ENCODE results near the gene VPS35. TPM values are rescaled to one million over a fixed set of nuclear protein-coding genes. Genes with fewer than 3 reads are reported as not detected.
"Not testable (repeated sequence)": the region's sequence is repeated elsewhere in the genome, so short reads cannot be mapped to it uniquely, and the experiment has no call there.

The VPS35 gene
- total RNA-seq, 1 experiment from 2014 or later = 119 TPM

DNA sequence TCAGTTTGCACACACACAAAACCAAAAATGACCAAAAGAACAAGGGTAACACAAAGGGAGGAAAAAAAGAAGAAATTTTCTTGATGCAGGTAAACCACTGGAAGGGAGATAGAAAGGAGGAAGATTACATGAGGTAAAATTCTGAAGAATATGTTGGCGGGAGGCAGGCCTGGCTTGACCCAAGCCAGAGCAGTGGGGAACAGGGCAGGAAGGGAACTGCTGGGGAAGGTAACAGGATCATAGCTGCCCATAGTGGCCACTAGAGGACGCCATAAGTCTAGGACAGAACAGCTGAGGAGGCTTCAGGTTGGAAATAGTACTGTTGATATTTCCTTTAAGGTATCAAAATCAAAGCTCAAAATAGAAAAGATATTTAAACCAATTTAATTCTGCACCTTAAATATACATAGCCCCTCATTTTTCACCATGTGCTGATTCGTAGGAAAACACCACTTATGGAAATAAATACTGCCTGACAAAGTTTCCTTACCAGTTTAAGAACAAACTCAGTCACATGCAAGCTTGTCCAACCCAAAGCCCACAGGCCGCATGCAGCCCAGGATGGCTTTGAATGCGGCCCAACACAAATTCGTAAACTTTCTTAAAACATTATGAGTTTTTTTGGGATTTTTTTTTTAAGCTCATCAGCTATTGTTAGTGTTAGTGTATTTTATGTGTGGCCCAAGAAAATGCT, 15.5 kb downstream of the VPS35 start:
- DNase-seq (ENCODE audit: extremely low read depth, low read depth) = peak; percentile 69

DNA sequence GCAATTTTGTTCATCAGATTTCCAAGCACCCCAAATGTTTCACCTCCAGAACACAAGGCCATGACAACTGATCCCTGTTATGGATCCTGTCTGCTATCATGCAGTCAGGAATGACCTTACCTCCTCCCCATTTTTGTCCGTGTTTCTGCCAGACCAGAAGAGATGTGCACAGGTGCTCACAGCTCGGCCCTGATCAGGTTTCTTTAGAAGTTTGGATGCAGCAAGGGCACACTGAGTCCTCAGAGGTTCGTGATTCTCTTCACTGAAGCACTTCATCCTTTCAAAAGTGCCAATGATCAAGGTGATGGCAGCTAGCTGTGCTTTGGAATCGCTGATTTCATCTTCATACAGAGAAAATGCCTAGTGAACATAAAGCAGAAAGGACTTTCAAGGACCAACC, 26.9 kb downstream of the VPS35 start:
- DNase-seq (ENCODE audit: extremely low read depth, low read depth) = no peak

DNA sequence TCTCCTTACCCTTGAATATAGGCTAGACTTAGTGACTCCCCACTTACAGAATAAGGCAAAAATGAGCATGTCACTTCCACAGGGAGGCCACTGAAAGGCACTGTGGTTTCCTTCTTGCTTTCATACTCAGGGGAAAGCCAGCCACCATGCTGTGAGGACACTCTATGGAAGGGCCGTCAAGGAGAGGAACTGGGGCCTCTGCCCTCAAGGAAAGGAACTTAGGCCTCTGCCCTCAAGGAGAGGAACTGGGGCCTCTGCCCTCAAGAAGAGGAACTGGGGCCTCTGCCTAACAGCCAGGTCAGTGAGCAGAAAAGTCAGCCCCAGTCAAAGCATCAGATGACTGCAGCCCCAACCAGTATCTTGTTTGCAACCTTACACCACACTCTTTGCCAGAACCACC, 30.1 kb downstream of the VPS35 start:
- no peak for DNase-seq (ENCODE audit: extremely low read depth, low read depth)

DNA sequence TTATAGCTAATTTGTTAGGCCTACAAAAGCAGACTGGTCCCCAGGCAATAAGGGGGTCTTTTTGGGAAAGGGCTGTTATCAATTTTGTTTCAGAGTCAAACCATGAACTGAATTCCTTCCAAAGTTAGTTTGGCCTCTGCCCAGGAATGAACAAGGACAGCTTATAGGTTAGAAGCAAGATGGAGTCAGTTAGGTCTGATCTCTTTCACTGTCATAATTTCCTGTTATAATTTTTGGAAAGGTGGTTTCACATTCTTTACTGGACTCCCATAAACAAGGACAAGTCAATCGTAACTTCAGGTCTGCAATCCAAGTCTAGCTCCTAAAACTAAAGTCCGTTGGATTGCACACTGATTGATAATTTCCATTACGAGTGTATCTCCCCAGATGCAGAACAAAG, 37.7 kb downstream of the VPS35 start:
- no peak for DNase-seq (ENCODE audit: extremely low read depth, low read depth)

DNA sequence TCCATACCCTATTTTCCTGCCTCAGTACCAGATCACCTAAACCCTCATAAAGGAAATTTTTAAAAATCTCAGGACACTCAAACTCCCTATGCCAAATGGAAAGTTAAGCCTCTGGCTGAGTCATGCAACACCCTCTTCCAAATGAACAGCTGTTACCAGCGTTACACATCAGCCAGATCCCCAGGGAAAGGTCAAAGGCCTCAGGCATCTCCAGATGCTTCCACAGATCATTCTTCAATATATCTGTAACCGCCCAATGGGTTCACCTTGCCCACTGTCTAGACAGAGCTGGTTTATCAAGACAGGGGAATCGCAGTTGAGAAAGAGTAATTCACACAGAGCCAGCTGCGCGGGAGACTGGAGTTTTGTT, 38.7 kb downstream of the VPS35 start:
- DNase-seq (ENCODE audit: extremely low read depth, low read depth) = no peak

DNA sequence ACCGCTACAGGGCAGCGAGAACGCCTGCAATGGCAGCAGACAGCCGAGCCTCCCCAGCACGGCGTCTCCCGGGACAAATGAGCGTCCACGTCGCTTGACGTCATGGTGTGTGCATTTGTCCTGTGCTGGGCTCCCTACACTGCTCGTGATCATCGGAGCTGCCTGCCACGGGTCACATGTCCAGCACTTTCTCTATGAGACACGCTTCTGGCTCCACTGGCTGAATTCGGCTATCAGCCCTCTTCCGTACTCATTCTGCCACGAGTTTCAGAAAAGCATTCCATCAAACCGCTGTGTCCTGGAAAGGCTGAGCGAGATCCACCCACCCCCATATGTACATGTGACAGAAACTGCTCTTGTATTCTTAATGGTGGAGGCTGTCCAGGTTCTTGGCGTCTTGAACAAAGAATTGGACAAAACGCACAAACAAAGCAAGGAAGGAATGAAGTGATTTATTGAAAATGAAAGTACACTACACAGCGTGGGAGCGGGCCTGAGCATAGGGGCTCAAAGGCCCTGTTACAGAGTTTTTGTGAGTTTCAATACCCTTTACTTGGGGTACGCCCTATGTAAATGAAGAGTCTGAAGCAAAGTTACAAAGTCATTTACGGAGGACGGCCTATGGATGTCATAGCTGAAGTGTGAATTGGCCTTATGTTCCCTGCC, 39.3 kb downstream of the VPS35 start:
- no peak for DNase-seq (ENCODE audit: extremely low read depth, low read depth)

DNA sequence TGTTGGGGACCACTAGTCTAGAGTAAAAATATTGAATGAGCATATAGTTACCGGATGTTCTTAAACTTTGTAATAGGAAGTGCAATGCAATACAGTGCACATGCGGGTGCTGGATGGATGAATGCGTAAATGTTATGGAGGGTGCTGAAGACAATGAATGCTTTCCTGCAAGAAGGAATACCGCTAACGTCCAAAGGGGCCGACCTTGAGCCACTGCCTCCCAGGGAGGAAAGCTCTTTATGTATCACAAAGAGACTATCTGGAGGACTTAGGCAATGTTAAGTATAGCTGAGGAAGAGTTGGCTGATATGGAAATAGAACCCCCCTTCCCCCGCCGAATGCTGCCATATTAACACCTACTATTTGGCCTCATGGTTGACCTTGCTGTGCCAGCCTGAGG, 40.3 kb downstream of the VPS35 start:
- no peak for DNase-seq (ENCODE audit: extremely low read depth, low read depth)

DNA sequence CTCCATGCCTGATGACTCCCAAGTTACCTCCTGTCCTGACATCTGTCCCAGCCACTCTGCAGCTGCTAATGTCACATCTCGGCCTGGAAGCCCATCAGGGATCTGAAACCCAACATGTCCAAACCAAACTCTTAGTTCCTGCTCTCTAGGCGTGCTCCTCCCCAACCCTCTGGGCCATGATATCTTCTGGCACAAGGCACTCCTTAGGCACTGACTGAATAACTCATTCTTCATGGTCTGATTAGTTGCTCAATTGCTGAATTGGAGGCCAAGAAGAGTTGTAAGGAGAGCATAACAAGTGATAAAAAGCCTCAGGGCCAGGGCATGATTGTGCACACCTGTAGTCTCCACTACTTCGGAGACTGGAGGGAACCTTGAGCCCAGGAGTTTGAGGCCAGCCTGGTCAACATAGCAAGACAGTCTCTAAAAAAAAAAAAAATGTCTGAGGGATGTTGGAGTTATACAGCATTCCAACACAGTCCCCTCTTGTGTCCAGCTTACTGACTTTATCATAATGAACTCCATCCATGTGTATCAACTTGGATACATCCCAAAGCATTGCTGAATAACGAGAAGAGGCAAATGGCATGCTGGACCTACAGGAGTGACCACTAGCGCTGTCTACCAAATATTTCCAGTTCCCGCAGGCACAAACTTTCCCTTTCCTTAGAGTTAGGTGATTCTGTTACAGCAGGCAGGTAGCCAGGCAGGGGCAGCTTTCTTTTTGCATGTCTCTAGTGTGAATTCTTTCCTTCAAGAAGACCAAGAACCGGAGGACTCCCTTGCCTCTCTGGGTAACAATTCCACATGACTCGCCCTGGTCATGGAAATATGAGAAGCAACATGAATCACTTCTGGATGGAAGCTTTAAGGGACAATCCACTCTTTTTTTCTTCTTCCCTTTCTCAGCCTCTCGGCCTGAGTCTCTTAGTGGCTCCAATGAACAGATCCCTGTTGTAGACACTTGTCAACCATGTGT, 49.7 kb downstream of the VPS35 start:
- DNase-seq (ENCODE audit: extremely low read depth, low read depth) = no peak

DNA sequence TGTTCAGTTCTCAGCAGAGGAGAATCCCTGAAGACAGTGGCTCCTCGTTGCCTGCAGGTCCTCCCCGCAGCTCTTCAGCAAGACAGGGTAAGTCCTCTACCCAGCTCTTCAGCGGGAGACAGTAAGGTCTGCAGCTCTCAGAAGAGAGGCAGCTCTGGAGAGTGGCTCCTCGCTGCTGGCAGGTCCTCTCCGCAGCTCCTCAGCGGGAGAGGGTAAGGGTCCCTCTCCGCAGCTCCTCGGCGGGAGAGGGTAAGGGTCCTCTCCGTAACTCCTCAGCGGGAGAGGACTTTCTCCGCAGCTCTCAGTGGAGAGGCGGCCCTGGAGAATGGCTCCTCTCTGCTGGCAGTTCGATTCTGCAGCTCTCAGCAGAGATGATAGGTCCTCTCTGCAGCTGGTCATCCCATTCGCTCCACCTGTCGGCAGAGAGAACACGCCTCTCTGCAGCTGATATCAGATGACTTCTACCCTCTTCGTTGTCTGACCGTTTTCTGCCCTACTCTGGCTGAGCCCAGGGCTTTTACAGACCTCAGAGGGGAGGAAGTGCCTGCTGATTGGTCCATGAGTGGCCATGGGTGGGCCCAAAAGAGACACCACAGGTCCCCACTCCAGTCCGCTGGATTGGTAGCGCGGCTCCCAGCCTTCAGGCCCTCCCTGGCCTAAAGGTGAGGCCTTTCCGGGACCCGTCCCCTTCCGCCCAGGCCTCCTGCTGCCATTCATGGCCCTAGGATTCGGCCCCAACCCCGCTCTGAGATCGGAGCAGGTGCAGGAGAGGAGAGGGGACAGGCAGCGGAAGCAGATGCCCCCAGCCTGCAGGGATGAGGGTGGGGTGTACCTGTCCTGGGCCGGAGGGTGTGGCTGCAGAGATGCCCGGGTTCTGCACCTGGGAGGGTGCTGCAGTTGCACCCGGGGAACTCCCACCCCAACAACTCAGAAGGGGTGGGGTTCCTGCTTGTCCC, 55.9 kb downstream of the VPS35 start:
- DNase-seq (ENCODE audit: extremely low read depth, low read depth) = no peak

DNA sequence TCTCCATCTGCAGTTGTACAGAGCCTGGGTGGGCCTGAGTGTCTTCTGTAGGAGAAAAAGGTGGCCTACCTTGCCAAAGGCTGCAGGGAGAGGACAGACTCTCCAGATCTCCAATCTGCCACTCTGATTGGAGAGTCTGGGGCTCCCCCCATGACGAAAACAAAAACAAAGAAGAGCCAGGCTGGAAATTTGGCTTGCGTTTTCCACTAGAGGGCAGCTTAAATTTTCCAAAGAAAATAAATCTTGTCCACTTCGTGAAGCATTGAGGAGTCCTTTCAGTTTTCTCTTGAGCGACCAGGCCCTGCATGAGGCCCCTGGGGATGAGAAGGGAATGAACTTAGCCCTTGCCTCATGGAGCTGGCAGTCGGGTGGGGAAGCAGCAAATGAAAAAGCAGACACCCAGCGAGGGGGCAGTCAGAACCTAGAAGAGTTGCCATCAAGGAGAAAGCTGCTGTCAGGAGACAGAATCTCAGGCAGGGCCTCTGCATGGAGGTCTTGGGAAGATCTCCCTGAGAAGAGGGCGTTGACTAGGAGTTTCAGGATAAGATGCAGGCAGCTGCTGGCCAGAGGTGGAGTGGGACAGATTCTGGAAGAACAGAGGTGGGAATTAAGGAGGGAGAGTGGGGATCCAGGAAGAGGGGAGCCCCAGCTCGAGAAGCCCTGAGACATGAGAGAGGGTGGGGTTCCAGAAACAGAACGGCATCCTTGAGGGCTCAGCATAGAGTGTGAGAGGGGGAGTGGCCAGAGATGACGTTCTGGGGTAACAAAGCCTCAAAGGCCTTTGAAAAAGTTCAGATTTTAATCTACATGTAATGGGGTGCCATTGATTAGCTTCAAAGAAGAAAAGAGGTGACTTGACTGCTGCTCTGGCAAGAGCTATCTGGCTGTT, 59.4 kb downstream of the VPS35 start:
- DNase-seq (ENCODE audit: extremely low read depth, low read depth) = peak; percentile 30

DNA sequence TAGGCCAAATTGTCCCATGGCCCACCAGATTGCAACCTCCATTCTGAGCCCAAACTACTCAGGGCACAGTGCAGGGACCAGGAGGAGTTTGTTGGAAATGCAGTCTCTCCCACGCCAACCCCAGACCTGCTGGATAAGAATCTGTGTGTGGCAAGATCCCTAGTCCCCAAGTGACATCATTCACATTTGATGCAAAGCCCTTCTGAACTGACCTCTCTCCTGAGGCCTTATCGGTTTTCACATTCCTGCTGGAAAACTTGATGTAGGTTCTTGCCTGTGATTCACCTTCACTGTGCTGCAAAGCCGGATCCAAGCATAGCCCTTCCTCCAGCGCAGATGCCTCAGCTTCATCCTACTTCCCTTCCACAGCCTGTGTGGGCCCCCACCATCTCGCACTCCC, 61.2 kb downstream of the VPS35 start:
- DNase-seq (ENCODE audit: extremely low read depth, low read depth) = no peak

DNA sequence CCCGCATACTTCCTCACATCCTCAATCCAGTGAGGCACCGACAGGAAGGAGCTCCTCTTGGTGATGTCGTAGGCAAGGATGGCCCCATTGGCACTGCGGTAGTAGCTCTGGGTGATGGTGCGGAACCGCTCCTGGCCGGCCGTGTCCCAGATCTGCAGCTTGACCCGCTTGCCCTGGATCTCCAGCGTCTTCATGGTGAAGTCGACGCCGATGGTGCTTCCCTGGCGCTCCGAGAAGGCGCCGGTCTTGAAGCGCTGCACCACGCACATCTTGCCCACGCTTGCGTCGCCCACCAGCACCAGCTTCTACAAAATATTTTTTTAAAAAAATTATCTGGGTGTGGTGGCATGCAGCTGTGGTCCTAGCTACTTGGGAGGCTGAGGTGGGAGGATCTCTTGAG, 62.3 kb downstream of the VPS35 start:
- not testable (repeated sequence) for DNase-seq (ENCODE audit: extremely low read depth, low read depth)

DNA sequence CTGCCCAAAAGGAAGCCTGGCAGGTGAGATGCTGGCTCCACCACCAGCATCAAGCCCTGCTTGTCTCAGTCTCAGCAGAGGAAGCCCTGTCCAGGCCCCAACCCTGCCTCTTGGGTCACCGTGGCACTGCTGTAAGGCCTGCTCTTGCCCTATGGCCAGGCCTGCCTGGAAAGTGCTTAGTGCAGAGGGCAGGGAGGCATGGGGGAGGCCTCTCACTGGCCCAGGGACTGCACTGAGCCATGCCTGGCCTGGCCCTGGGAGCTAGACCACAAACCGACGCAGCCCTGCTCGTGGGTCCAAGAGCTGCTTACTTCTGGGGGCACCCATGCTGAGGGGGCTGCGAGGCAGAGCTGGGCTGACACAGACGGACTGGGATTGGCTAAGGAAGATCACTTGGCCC, 64.1 kb downstream of the VPS35 start:
- not testable (repeated sequence) for DNase-seq (ENCODE audit: extremely low read depth, low read depth)

DNA sequence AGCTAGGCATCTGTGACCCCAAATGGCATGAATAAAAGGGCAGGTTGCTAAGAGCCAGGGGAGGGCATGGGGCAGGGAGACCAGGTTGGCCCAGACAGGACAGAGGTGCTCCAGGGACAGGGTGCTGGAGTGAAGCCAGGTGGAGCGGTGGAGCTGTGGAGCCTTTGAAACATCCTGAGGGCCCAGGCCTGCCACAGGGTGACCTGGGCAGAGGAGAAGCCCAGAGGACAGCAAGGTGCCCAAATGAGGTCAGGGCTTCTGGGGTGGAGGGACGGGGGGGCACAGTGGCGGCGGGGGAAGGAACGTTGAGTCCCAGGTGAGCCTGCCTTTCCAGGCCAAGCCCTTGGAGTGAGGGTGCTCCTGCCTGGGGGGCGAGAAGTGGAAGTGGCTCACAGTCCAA, 65.3 kb downstream of the VPS35 start:
- not testable (repeated sequence) for DNase-seq (ENCODE audit: extremely low read depth, low read depth)

DNA sequence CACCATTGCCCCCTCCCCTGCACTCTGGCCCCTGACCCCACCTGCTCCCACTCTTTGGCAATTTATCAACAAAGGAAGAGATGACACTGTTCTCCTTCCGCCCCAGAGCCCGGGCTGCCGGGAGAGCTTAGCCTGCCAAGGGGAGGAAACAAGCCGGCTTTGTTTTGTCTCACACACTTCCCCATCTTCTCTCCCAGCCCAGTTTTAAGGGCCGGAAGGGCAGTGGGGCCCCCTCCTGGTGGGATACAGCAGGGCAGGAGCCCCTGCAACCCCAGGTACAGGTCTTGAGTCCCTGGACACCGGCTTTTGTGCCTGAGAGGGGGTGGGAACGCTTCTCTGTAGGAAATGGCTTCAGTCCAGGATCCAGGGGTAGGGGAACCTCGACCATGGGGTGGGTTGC, 65.7 kb downstream of the VPS35 start:
- DNase-seq (ENCODE audit: extremely low read depth, low read depth) = not testable (repeated sequence)

DNA sequence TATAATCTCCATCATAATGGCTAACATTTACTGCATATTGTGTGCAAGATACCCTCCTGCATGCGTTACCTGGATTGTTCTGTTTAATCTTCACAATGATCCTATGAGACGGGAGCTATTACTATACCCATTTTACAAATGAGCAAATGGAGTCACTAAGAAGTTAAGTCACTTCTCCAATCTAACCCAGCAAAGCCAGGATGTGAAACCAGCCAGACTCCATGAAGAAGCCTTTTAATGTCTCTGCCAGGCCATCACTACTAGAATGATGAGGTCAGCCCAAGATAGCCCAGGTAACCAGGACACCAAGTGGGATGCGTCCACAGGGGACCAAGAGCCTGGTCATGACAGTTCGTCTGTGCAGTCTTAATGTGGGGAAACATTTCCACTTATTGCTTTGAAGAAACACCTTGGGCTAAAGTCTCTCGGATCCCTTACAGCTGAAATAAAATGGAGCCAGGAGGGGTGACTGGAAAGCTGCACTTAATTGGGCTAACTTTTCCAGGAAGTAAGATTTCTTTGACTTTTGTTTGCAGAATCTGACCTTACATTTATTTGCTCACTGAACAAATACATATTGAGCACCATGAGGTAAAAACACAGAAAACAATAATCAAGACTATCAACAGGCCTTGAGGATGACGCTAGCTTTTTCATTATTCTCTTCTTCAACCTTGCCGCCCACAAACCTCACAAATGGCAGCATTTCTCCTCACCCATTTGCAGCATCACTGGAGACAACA, 66.9 kb downstream of the VPS35 start:
- DNase-seq (ENCODE audit: extremely low read depth, low read depth) = no peak

DNA sequence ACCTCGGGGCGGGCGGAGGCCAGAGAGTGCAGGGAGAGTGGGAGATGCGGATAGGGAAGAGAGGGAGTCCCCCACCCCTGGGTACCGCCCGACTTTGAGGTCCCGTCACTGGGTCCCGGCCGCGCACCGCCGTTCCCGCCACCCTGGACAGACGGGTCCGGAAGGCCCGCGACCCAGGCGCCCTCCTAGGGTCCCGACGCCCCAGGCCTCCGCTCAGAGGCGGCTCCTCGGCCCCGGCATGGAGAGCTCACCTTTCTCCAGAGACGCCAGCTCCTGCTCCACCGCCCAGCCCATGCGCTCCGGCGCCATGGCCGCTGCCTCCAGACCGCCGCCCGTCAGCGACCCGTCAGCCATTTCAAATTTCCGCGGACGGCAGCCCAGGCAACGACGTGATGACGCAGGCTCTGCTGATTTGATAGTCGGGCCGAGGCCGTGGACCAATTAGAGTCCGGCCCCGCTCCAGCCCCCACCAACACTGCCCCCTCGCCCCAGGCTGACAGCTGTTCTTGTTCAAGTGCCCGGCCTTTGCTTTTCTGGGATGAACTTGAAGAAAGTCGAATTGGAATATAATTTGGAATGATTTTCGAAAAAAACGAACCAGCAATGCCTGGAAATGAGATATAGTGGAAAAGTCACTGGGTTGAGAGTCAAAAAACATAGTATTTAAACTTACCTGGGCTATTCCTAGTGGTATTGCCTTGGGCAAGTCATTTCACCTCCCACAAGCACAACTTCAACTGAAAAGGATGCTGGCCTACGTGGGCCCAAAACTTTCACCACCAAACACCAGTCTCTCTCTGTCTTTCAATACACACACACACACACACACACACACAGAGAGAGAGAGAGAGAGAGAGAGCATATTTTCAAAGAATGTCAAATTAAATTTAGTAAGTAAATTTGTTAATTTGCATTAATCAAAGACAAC, 67.7 kb downstream of the VPS35 start, which contains the start of gene SHCBP1:
SHCBP1 (minus strand) TSS at position 374 of the 928 bp plus-strand sequence; CDS start at position 354, 20 bp downstream.
- peak; percentile 82 for DNase-seq (ENCODE audit: extremely low read depth, low read depth)
